Measurements from ENCODE around the gene ASTN2. TPM values are rescaled to one million over a fixed set of nuclear protein-coding genes. Genes with fewer than 3 reads are reported as not detected.

The ASTN2 gene
- total and polyA plus RNA-seq, 9 of the 15 experiments (the other 6 are each of a cell fraction or from before 2014, with no cell fraction given) = 0.56 to 3.5 (median 1.9) TPM

DNA sequence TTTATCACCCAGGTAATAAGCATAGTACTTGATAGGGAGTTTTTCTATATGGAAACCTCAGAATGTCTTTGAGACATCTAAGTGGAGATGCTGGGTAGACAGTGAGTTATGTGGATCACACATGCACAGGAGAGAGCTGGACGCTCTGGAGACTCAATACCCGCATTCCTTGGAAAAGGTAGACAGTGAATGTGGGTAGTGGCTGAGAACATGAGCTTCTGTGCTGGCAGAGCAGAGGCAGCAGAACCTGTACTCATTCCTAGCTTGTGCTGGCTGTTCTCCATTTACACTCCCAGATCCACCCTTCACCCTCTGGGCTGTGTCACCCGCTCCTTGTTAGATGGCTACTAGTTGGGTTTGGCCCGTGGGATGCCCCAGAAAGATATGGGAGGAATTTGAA is 269.8 kb downstream of the ASTN2 start:
- FAIRE-seq (no peak), ATAC-seq (no peak), DNase-seq (ENCODE audit: extremely low read depth in 1 of 4, low spot score in 3 of 4) (no peak)
- Histone ChIP-seq H3K9me3 (replicated peaks; ENCODE audit: control insufficient read depth, insufficient read depth, low read depth, low read length) (no peaks in the 10 kb centered on the region), H3K4me2 (ENCODE audit: insufficient read depth, low read length) (no peak overlapping the region), H3K79me2 (ENCODE audit: control insufficient read depth, insufficient read depth, low read length) (no peaks in the 10 kb centered on the region), H3K27me3 (ENCODE audit: control insufficient read depth in 2 of 2, insufficient read depth in 2 of 2, low read length in 2 of 2) (no peaks in the 10 kb centered on the region), H3K4me3 (no peak overlapping the region), H2AFZ (ENCODE audit: low read depth, low read length) (no peak overlapping the region), H3K36me3 (ENCODE audit: control insufficient read depth, insufficient read depth, low read length) (no peaks in the 10 kb centered on the region), H3K9me1 (ENCODE audit: control insufficient read depth, insufficient read depth, low read length) (no peaks in the 10 kb centered on the region), H3K4me1 (replicated peaks in 1 of 2; ENCODE audit: control insufficient read depth in 2 of 2, insufficient read depth in 2 of 2, low read length in 2 of 2) (no peaks in the 10 kb centered on the region), H4K20me1 (replicated peaks; ENCODE audit: control insufficient read depth, insufficient read depth, low read length) (no peaks in the 10 kb centered on the region), H3K27ac (ENCODE audit: extremely low read depth, low read depth, low read length) (no peak overlapping the region), H3K9ac (ENCODE audit: insufficient read depth in 1 of 2, low read depth in 2 of 2, low read length in 2 of 2) (no peak overlapping the region)
- in situ Hi-C loops (cut with MboI) = no loop called here
- TF ChIP-seq RBM14 (IDR thresholded peaks at IDR 0.05; ENCODE audit: borderline replicate concordance, insufficient read depth, low read depth, low read length) = no peak
- TF ChIP-seq ZFX (CRISPR knock-in tag; IDR thresholded peaks at IDR 0.05) = no peak
- no peak for TF ChIP-seq ARHGAP35 (IDR thresholded peaks at IDR 0.05; ENCODE audit: partially characterized antibody)
- no peak for TF ChIP-seq NBN (IDR thresholded peaks at IDR 0.05; ENCODE audit: low read depth)
- no peak for TF ChIP-seq ZNF507 (tag; conservative IDR thresholded peaks at IDR 0.05)
- TF ChIP-seq SIN3A (IDR thresholded peaks at IDR 0.05; ENCODE audit: borderline replicate concordance in 2 of 2, control insufficient read depth in 1 of 2, low read depth in 2 of 2, low read length in 2 of 2) = no peak
- no peak for TF ChIP-seq SMARCA4 (IDR thresholded peaks at IDR 0.05)
- TF ChIP-seq ELF2 (CRISPR knock-in tag; IDR thresholded peaks at IDR 0.05) = no peak
- no peak for TF ChIP-seq MECOM (CRISPR knock-in tag; IDR thresholded peaks at IDR 0.05)
- no peak for TF ChIP-seq ZNF586 (CRISPR knock-in tag; conservative IDR thresholded peaks at IDR 0.05)
- TF ChIP-seq ZNF436 (CRISPR knock-in tag; IDR thresholded peaks at IDR 0.05) = no peak
- no peak for TF ChIP-seq CGGBP1 (CRISPR knock-in tag; IDR thresholded peaks at IDR 0.05)
- no peak for TF ChIP-seq ZBED1 (IDR thresholded peaks at IDR 0.05)
- BruUV-seq (replicated peaks) = no TSS peak
- WGBS (ENCODE audit: insufficient coverage, low coverage, missing lambda C conversion rate) = 0% methylated on average over 4 of the region's 4 CpGs
- ChIA-PET CTCF (ENCODE audit: low intra/inter-chr PET ratio) (no interaction called here), POLR2A (no interaction called here)
- intact Hi-C loops (cut with micrococcal nuclease) = no loop called here

Measured in K562 (cell line).